Central memory CD4-positive, alpha-beta T cell (primary cell): ENCODE measurements around the gene POGK.
"Not testable (repeated sequence)": the region's sequence is repeated elsewhere in the genome, so short reads cannot be mapped to it uniquely, and the experiment has no call there.

Experiments
- DNase-seq: peaks from one replicate; pipeline ENCODE4 v3.0.0; 2022
- total RNA-seq, 3 experiments: gene quantifications; one replicate each; lab custom pipeline; 2026; lab: John Stamatoyannopoulos, UW

The POGK gene
- total RNA-seq = 57.5 to 207 (median 192) reads per million in 3 experiments

GRCh38 chr1:166838766-166839599 is at the start of gene POGK:
TSS of gene POGK (plus strand) at chr1:166839475. CDS start at chr1:166840957, 1,482 bp downstream.
- peak; percentile 80 for DNase-seq

GRCh38 chr1:166796620-166797236 is 42.5 kb upstream of the POGK start:
- DNase-seq = no peak

- no peak for DNase-seq
These were observed 30.3 kb upstream of the POGK start for GRCh38 chr1:166808952-166809351.

GRCh38 chr1:166811691-166812090 is 27.6 kb upstream of the POGK start:
- DNase-seq = no peak

- DNase-seq = no peak
These were observed 25.6 kb upstream of the POGK start for GRCh38 chr1:166813508-166814223.

GRCh38 chr1:166814611-166815010 is 24.7 kb upstream of the POGK start:
- DNase-seq = no peak

GRCh38 chr1:166819974-166820373 is 19.3 kb upstream of the POGK start:
- no peak for DNase-seq

- DNase-seq = no peak
These were observed 16.9 kb upstream of the POGK start for GRCh38 chr1:166822385-166822784.

- no peak for DNase-seq
These were observed 11.8 kb upstream of the POGK start for GRCh38 chr1:166827426-166827825.

GRCh38 chr1:166829762-166830161 is 9.5 kb upstream of the POGK start:
- DNase-seq = not testable (repeated sequence)

GRCh38 chr1:166836733-166837132 is 2.5 kb upstream of the POGK start:
- no peak for DNase-seq

GRCh38 chr1:166839600-166840308 is 479 bp downstream of the POGK start:
- DNase-seq = peak; percentile 47

GRCh38 chr1:166840309-166841274 is 1.3 kb downstream of the POGK start:
- DNase-seq = no peak

- no peak for DNase-seq
These were observed 4.0 kb downstream of the POGK start for GRCh38 chr1:166843322-166843721.

GRCh38 chr1:166843769-166844596 is 4.7 kb downstream of the POGK start:
- no peak for DNase-seq

GRCh38 chr1:166844791-166845190 is 5.5 kb downstream of the POGK start:
- no peak for DNase-seq

GRCh38 chr1:166848193-166848592 is 8.9 kb downstream of the POGK start:
- no peak for DNase-seq

- DNase-seq = no peak
These were observed 9.9 kb downstream of the POGK start for GRCh38 chr1:166849135-166849534.

GRCh38 chr1:166852918-166853317 is 13.6 kb downstream of the POGK start:
- DNase-seq = no peak

GRCh38 chr1:166855558-166855957 is 16.3 kb downstream of the POGK start:
- DNase-seq = no peak

GRCh38 chr1:166857995-166858394 is 18.7 kb downstream of the POGK start:
- no peak for DNase-seq
